ENCODE data around the gene JAK3. TPM values are rescaled to one million over a fixed set of nuclear protein-coding genes. Genes with fewer than 3 reads are reported as not detected.

Gene JAK3
- total RNA-seq, 1 donor from 2014 or later, result 1.1 TPM

- DNase-seq, result no peak
Observed at GRCh38 chr19:17840019-17840418, 7.8 kb downstream of the JAK3 start.

DNA sequence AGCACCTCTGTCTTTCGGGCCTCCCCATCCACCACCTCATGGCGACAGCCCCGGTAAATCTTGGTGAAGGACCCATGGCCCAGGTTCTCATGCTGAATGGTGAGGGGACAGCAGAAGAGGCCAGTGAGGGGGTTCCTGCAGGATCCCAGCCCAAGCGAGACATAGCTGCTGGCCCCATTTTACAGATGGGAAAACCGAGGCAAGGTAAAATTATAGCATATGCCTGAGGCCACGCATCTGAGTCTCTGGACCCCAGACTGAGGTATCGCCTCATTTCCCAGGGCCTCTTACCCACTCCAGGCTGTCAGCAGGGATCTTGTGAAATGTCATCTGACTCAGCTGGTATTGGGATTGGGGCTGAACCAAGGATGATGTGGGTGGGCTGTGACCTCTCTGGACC, 9.8 kb downstream of the JAK3 start:
- no peak for DNase-seq

- DNase-seq, result no peak
Observed at GRCh38 chr19:17836530-17836929, 11.3 kb downstream of the JAK3 start.

- no peak for DNase-seq
Observed at GRCh38 chr19:17835182-17836006, 12.4 kb downstream of the JAK3 start.

DNA sequence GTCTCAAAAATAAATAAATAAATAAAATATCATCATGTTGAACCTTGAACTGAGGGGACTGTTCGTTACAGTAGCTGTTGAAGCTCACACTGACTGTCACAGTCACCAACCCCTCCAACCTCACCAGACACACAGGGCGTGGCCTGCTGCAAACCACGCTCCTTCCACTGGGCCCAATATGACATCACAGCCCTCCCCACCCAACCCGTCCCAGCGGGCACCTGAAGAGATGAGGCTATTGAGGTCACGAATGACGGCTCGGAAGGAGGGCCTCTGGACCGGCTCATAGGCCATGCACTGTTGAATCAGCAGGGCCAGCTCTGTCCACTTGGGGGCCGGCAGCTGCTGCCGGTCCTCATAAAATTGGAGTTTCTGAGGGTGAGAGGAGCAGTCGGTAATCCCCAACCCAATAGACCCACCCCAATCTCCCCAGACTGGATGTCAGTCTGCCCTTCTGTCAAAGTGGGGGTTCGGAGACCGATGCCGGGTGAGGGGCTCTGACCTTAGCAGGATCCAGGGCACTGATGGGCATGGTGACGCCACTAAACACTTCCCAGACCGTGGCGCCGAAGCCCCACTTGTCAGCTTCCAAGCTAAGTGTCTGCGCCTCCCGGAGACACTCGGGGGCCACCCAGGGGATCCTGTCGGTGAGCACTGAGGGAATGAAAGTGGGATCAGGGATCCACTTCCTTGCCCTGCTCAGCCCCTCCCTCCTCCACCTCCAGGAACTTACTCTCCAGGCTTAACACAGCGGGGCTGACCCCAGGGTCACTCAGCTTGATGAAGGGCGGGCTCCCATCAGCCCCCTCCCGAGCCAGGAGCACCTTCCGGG, 13.2 kb downstream of the JAK3 start:
- DNase-seq, result no peak

GRCh38 chr19:17832443-17833208, 15.2 kb downstream of the JAK3 start:
- DNase-seq, result no peak

DNA sequence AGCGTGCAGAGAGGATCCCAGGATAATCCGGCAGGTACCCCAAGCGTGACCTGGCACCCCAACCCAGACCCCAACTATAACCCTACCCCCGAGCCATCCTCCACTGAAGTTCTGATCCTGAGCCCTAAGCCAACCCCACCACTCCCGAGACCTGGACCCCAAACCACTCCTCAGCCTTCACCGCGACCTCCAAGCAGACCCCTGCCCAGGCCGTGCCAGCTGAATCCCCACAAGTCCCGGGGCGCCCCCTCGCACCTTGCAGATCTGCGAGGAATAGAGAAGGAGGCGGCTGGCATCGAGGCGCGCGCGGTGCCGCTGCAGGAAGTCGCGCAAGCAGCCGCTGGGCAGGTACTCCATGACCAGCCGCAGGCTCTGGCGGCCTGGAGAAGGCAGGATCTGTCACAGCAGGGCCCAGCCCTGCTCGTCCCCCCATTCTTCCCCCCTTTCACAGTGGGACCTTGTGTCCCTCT, 16.3 kb downstream of the JAK3 start:
- DNase-seq, result no peak

DNA sequence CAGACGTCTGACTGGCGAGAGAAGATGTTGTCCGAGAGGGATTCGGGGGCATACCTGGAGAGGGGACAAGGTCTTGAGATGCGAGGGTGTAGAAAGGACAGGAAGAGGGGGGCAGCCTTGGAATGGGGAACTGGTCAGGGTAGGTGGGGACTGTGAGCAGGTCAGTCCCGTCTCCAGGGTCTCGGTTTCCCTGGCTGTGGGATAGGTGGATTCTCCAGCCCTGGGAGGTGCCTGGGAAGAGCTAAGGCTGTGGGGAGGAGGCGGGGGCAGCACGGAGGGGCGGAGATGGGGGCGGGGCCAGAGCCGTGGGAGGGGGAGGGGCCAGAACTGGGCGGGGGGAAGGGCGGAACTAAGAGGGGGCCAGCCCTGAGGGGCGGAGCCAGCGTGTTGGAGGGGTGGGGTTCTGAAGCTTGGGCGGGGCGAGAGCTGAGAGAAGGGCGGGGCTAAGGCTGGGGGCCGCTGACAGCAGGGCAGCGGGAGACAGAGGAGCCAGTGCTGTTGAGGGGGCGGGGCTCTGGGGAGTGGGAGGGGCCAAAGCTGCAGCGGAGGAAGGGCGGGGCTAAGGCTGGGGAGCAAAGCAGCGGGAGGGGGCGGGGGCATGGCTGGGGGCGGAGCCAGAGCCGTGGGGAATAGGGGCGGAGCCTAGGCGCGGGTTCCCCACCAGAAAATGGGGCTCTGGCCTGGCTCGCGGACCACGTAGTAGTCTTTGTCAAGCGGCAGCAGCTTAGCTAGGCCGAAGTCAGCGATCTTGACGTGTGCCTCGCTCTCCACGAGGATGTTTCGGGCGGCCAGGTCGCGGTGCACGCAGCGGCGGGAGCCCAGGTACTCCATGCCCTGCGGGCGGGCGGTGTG, 17.0 kb downstream of the JAK3 start:
- peak; percentile 93 for DNase-seq

GRCh38 chr19:17829855-17830566, 17.8 kb downstream of the JAK3 start:
- peak; percentile 32 for DNase-seq

GRCh38 chr19:17826508-17827056, 21.2 kb downstream of the JAK3 start:
- DNase-seq, result no peak

DNA sequence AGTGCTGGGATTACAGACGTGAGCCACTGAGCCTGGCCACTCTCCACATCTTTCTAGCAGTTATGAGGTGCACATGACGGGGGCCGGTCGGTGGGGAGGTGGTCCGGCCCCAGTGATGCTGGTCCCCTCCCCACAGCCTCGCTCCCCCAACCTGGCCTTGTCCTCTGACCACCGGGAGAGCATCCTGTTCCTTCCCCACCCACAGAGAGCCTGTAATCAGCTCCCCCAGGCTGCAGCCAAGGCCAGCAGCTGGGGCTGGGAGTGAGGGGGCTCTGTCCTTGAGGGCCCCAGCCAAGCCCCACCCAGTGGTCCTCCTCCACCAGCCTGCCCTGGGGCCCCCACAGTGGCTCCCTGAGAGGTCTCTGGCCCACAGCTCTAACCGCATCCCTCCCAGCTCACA, 23.4 kb downstream of the JAK3 start:
- DNase-seq, result no peak

DNA sequence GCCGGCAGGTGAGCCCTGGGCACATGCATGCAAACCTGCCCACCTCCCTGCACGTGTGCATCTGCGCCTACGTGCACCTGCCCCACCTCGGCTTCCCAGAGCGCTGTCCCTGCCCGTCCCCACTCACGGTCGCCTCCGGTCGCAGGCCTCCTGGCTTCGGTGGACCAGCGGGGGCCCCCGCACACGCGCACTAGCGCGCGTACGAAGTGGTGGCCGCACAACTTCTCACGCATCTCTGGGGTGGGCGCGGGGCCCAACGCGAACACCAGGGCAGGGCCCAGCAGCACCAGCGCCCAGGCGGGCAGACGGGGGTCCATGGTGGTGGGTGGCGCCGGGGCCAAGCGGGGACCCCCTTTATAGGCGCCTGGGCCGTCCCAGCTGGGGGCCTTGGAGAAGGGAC, 26.6 kb downstream of the JAK3 start, which contains the start of gene INSL3:
Gene INSL3, minus strand, starts transcription at position 330 of the 400 bp plus-strand sequence. Its CDS starts 13 bp downstream, at position 317.
- no peak for DNase-seq

DNA sequence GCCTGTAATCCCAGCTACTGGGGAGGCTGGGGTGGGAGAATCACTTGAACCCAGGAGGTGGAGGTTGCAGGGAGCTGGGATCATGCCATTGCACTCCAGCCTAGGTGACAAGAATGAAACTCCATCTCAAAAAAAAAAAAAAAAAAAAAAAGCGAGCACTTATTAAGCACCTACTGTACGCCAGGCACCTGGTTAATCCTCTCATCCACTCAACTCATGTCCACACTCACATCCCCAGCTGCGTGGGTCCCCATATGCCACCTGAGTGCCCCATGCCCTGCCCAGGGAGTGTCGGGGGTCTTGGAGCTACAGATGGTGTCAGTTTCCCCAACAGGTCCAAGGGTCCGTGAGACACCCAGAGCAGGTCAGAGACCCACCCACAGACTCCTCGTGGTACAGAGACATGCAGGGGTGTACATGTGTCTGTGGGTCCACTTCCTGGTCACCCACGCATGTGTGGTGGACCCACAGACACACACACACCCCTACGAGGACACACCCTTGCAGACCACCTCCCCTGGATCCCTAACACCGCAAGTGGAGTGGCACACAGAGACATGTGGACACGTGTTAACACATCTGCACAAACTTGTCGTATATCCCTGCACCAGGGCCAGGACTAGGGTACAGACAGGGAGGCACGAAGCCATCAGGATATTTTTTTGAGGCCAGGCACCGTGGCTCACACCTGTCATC, 30.0 kb downstream of the JAK3 start:
- DNase-seq, result no peak

- no peak for DNase-seq
Observed at GRCh38 chr19:17812099-17812498, 35.7 kb downstream of the JAK3 start.

GRCh38 chr19:17811681-17812080, 36.1 kb downstream of the JAK3 start:
- DNase-seq, result no peak

GRCh38 chr19:17811103-17811502, 36.7 kb downstream of the JAK3 start:
- no peak for DNase-seq

DNA sequence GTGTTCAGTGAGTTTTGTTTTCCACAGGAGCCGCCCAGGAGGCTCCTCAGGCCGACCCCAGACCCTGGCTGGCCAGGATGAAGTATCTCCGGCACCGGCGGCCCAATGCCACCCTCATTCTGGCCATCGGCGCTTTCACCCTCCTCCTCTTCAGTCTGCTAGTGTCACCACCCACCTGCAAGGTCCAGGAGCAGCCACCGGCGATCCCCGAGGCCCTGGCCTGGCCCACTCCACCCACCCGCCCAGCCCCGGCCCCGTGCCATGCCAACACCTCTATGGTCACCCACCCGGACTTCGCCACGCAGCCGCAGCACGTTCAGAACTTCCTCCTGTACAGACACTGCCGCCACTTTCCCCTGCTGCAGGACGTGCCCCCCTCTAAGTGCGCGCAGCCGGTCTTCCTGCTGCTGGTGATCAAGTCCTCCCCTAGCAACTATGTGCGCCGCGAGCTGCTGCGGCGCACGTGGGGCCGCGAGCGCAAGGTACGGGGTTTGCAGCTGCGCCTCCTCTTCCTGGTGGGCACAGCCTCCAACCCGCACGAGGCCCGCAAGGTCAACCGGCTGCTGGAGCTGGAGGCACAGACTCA, 40.0 kb downstream of the JAK3 start:
- no peak for DNase-seq

DNA sequence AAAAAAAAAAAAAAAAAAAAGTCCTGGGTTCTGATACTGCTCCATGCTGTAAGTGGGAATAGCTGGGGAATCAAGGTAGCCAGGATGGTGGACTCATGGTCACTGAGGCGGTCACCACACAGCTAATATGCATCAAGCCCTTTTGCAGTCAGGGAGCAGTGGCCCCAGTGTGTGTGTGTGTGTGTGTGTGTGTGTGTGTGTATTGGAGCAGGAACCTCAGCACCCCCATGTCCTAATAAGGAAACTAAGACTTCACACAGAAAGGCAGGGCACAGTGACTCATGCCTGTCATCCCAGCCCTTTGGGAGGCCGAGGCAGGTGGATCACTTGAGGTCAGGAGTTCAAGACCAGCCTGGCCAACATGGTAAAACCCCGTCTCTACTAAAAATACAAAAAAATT, 40.8 kb downstream of the JAK3 start:
- no peak for DNase-seq

DNA sequence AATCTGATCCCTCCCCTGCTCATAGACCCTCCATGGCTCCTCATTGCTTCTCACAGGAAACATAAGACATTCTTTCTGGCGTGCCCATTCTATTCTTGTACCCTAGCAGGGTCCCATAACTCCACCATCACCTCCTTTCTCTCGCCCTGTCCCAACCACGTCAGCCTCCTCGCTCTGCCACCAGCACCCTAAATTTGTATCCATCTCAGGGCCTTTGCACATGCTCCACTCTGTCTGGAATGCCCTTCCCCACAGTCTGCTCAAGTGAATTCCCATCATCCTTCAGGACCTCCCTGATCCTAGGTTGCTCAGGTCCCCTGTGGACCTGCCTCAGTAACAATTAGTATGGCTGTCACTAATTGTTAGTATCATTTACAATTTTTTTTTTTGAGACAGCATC, 42.4 kb downstream of the JAK3 start:
- no peak for DNase-seq

Data from occipital lobe (tissue), 2 donors.